Tibial nerve (tissue), 4 donors: ENCODE data around the gene CADPS.

Experiments
- CTCF ChIP-seq, 5 experiments: fragments of 200-600 bp in 3 of 5; fragments of 450-650 bp in 2 of 5; sonication (generic) in 3 of 5; IDR thresholded peaks; one replicate each; pipeline ENCODE4 v1.5.1; 2016 to 2019; ENCODE audit warnings: antibody characterized with exemption in 5 of 5, mild to moderate bottlenecking in 3 of 5, moderate library complexity in 2 of 5
- EP300 ChIP-seq, 2 donors: sonication (generic); formaldehyde crosslinking; IDR thresholded peaks; one replicate each; pipeline ENCODE4 v1.6.1; 2017; ENCODE audit warnings: antibody characterized with exemption in 2 of 2, mild to moderate bottlenecking in 1 of 2

GRCh38 chr3:62863648-62864047 lies 11.6 kb downstream of the CADPS start:
- TF ChIP-seq CTCF (IDR thresholded peaks at IDR 0.05) (no peak), EP300 (IDR thresholded peaks at IDR 0.05) (no peak)
